NCI-H2227 (cell line): Measurements from ENCODE around the gene SLC17A9.

Experiments used
- DNase-seq: peaks from one replicate; lab custom pipeline; 2025; ENCODE audit not compliant: unreplicated experiment; lab: John Stamatoyannopoulos, UW

Gene SLC17A9

GRCh38 chr20:62955519-62956386 lies 3.2 kb downstream of the SLC17A9 start:
- DNase-seq = no peak

GRCh38 chr20:62956387-62957135 lies 4.1 kb downstream of the SLC17A9 start:
- DNase-seq = no peak

GRCh38 chr20:62957136-62958117 lies 4.9 kb downstream of the SLC17A9 start:
- DNase-seq = no peak

GRCh38 chr20:62958388-62959100 lies 6.0 kb downstream of the SLC17A9 start:
- DNase-seq = no peak

GRCh38 chr20:62959101-62959971 lies 6.8 kb downstream of the SLC17A9 start:
- no peak for DNase-seq

- no peak for DNase-seq
Measured at GRCh38 chr20:62959998-62960436, 7.5 kb downstream of the SLC17A9 start.

- peak; percentile 77 for DNase-seq
Measured at GRCh38 chr20:62960446-62961309, 8.2 kb downstream of the SLC17A9 start.

- DNase-seq = peak; percentile 65
Measured at GRCh38 chr20:62961310-62961783, 8.8 kb downstream of the SLC17A9 start.

GRCh38 chr20:62961799-62962198 lies 9.3 kb downstream of the SLC17A9 start:
- DNase-seq = no peak

GRCh38 chr20:62962221-62962879 lies 9.8 kb downstream of the SLC17A9 start:
- no peak for DNase-seq

- DNase-seq = no peak
Measured at GRCh38 chr20:62962891-62963613, 10.5 kb downstream of the SLC17A9 start.

GRCh38 chr20:62963614-62964397 lies 11.3 kb downstream of the SLC17A9 start:
- no peak for DNase-seq

- no peak for DNase-seq
Measured at GRCh38 chr20:62964700-62965099, 12.2 kb downstream of the SLC17A9 start.

- DNase-seq = no peak
Measured at GRCh38 chr20:62965363-62965771, 12.9 kb downstream of the SLC17A9 start.

GRCh38 chr20:62966212-62967148 lies 14.0 kb downstream of the SLC17A9 start:
- DNase-seq = no peak
